CD4-positive, CD25-positive, alpha-beta regulatory T cell (primary cell): ENCODE results near the gene FAM149B1. TPM values are rescaled to one million over a fixed set of nuclear protein-coding genes. Genes with fewer than 3 reads are reported as not detected.

ENCODE experiments used
- ATAC-seq, 2 donors: fragments of 150-1000 bp; cut with Tn5 transposase; one replicate each; pipeline ENCODE4 v1.10.0; 2021; ENCODE audit warnings: low read depth in 2 of 2, moderate number of reproducible peaks in 2 of 2, moderate library complexity in 1 of 2
- DNase-seq, 3 donors: peaks; one replicate each; pipeline versions ENCODE4 v3.0.0 to v3.0.0-alpha.2; 2012 to 2022; ENCODE audit warnings: mixed read lengths in 1 of 3
- H3K27ac ChIP-seq: one replicate; pipeline ENCODE4 v1.7.0; 2013; ENCODE audit warnings: mild to moderate bottlenecking, low read length; ENCODE audit not compliant: insufficient read depth, poor library complexity, severe bottlenecking
- H3K27me3 ChIP-seq: one replicate; pipeline ENCODE4 v1.7.0; 2013; ENCODE audit warnings: low read length; ENCODE audit not compliant: control insufficient read depth, insufficient read depth
- H3K36me3 ChIP-seq: one replicate; pipeline ENCODE4 v1.7.0; 2013; ENCODE audit warnings: mild to moderate bottlenecking, low read length, moderate library complexity; ENCODE audit not compliant: control insufficient read depth, insufficient read depth
- H3K4me1 ChIP-seq: 2 replicates; pipeline ENCODE4 v1.7.0; 2013; ENCODE audit warnings: mild to moderate bottlenecking, low read length; ENCODE audit not compliant: insufficient read depth, control insufficient read depth, poor library complexity, severe bottlenecking
- H3K4me3 ChIP-seq: one replicate; pipeline ENCODE4 v1.7.0; 2013; ENCODE audit warnings: low read depth, mild to moderate bottlenecking, low read length, moderate library complexity
- H3K9me3 ChIP-seq, 2 experiments: 1 replicate in 1 of 2; 2 replicates in 1 of 2; pipeline ENCODE4 v1.7.0; 2013; ENCODE audit warnings: low read length in 2 of 2, mild to moderate bottlenecking in 1 of 2, moderate library complexity in 1 of 2; ENCODE audit not compliant: control insufficient read depth in 2 of 2
- H3K27ac Mint-ChIP-seq, 3 donors: one replicate each; pipeline ENCODE4 v1.8.0; 2020 to 2022; ENCODE audit warnings: mild to moderate bottlenecking in 3 of 3, mixed read lengths in 3 of 3, moderate library complexity in 2 of 3
- H3K27me3 Mint-ChIP-seq: one replicate; pipeline ENCODE4 v1.8.0; 2022; ENCODE audit warnings: mild to moderate bottlenecking, mixed read lengths
- H3K36me3 Mint-ChIP-seq: one replicate; pipeline ENCODE4 v1.8.0; 2020; ENCODE audit warnings: mixed read lengths
- H3K4me1 Mint-ChIP-seq, 4 donors: one replicate each; pipeline ENCODE4 v1.8.0; 2020 to 2022; ENCODE audit warnings: mixed read lengths in 4 of 4, mild to moderate bottlenecking in 1 of 4
- H3K4me3 Mint-ChIP-seq, 4 donors: one replicate each; pipeline ENCODE4 v1.8.0; 2020 to 2022; ENCODE audit warnings: mild to moderate bottlenecking in 4 of 4, mixed read lengths in 4 of 4, moderate library complexity in 3 of 4
- H3K9me3 Mint-ChIP-seq, 7 donors: one replicate each; pipeline ENCODE4 v1.8.0; 2020 to 2022; ENCODE audit warnings: mixed read lengths in 7 of 7, mild to moderate bottlenecking in 3 of 7, moderate library complexity in 2 of 7
- polyA plus RNA-seq, 4 donors: library from polyadenylated mRNA; unstranded; fragments of 300-500 nt; fragmentation: Illumina TruSeq; gene quantifications; one replicate each; pipeline ENCODE4 v1.2.3, GENCODE V29; 2021
- total RNA-seq: library from RNA; stranded (reverse); gene quantifications from one replicate; pipeline ENCODE4 v1.2.3, GENCODE V29; 2022

The FAM149B1 gene
- total and polyA plus RNA-seq, 5 donors from 2014 or later: 4.9 to 10.1 (median 5.2) TPM

DNA sequence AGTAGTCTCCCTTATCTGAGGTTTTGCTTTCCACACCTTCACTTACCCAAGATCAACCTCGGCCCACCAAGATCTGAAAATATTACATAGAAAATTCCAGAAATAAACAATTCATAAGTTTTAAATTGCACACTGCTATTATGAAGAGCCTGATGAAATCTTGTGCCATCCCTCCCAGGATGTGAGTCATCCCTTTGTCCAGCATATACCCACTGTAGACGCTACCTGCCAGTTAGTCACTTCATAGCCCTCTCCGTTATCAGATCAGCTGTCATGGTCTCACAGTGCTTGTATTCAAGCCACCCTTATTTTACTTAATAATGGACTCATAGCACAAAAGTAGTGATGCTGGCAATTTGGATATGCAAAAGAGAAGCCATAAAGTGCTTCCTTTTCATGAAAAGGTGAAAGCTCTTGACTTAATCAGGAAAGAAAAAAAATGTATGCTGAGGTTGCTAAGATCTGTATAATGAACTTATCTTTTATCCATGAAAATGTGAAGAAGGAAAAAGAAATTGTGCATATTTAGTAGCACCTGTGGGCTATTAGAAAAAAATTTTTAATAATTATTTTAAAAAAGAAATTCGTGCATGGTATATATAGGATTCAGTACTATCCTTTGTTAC, 94.3 kb downstream of the FAM149B1 start:
- H3K4me3 ChIP-seq: no peak overlapping the region
- Mint-ChIP-seq H3K27me3 (peaks cover 6% of the 10 kb centered on the region), H3K27ac (no peak overlapping the region), H3K4me3 (no peak overlapping the region), H3K4me1 (peaks cover 0 to 11% (median 1%) of the 10 kb centered on the region in 4 donors), H3K9me3 (peaks cover 0 to 3% (median 0%) of the 10 kb centered on the region in 7 donors), H3K36me3 (no peaks in the 10 kb centered on the region)
- no peaks in the 10 kb centered on the region for H3K4me1 ChIP-seq
- ATAC-seq: no peak
- H3K27me3 ChIP-seq: no peaks in the 10 kb centered on the region
- no peaks in the 10 kb centered on the region for H3K36me3 ChIP-seq
- H3K27ac ChIP-seq: no peak overlapping the region
- H3K9me3 ChIP-seq: no peaks in the 10 kb centered on the region
- no peak for DNase-seq

- Histone ChIP-seq H3K9me3 (no peaks in the 10 kb centered on the region), H3K4me3 (no peak overlapping the region), H3K27me3 (no peaks in the 10 kb centered on the region), H3K27ac (no peak overlapping the region), H3K36me3 (no peaks in the 10 kb centered on the region), H3K4me1 (no peaks in the 10 kb centered on the region)
- H3K9me3 Mint-ChIP-seq: peaks cover 0 to 3% (median 0%) of the 10 kb centered on the region in 7 donors
- ATAC-seq (no peak), DNase-seq (no peak)
- H3K27me3 Mint-ChIP-seq: peaks cover 13% of the 10 kb centered on the region
- no peak overlapping the region for H3K27ac Mint-ChIP-seq
- H3K36me3 Mint-ChIP-seq: no peaks in the 10 kb centered on the region
- H3K4me1 Mint-ChIP-seq: peaks cover 0 to 11% (median 1%) of the 10 kb centered on the region in 4 donors
- H3K4me3 Mint-ChIP-seq: no peak overlapping the region
These were observed 95.1 kb downstream of the FAM149B1 start for GRCh38 chr10:73262880-73263555.

- Histone ChIP-seq H3K27ac (no peak overlapping the region), H3K4me1 (no peaks in the 10 kb centered on the region), H3K9me3 (no peaks in the 10 kb centered on the region), H3K4me3 (no peak overlapping the region), H3K36me3 (no peaks in the 10 kb centered on the region), H3K27me3 (no peaks in the 10 kb centered on the region)
- ATAC-seq (no peak), DNase-seq (peak in 2 of 3 donors; percentile 16 to 50)
- no peaks in the 10 kb centered on the region for H3K36me3 Mint-ChIP-seq
- peaks cover 0 to 3% (median 0%) of the 10 kb centered on the region in 7 donors for H3K9me3 Mint-ChIP-seq
- peak overlapping the region in 1 of 3 donors; percentile 63 for H3K27ac Mint-ChIP-seq
- peaks cover 0 to 11% (median 1%) of the 10 kb centered on the region in 4 donors for H3K4me1 Mint-ChIP-seq
- H3K4me3 Mint-ChIP-seq: no peak overlapping the region
- H3K27me3 Mint-ChIP-seq: peaks cover 19% of the 10 kb centered on the region
These were observed 95.9 kb downstream of the FAM149B1 start for GRCh38 chr10:73263693-73264347.

- Mint-ChIP-seq H3K27me3 (peaks cover 23% of the 10 kb centered on the region), H3K36me3 (no peaks in the 10 kb centered on the region), H3K27ac (no peak overlapping the region), H3K9me3 (peaks cover 0 to 3% (median 0%) of the 10 kb centered on the region in 7 donors), H3K4me3 (no peak overlapping the region), H3K4me1 (peaks cover 0 to 11% (median 1%) of the 10 kb centered on the region in 4 donors)
- H3K9me3 ChIP-seq: no peaks in the 10 kb centered on the region
- no peak for ATAC-seq
- no peaks in the 10 kb centered on the region for H3K36me3 ChIP-seq
- H3K27me3 ChIP-seq: no peaks in the 10 kb centered on the region
- DNase-seq: no peak
- H3K27ac ChIP-seq: no peak overlapping the region
- H3K4me3 ChIP-seq: no peak overlapping the region
- no peaks in the 10 kb centered on the region for H3K4me1 ChIP-seq
These were observed 96.5 kb downstream of the FAM149B1 start for GRCh38 chr10:73264423-73264822.

GRCh38 chr10:73281097-73281496, 113.2 kb downstream of the FAM149B1 start:
- no peaks in the 10 kb centered on the region for H3K4me1 ChIP-seq
- Mint-ChIP-seq H3K4me3 (no peak overlapping the region), H3K36me3 (no peaks in the 10 kb centered on the region), H3K27ac (no peak overlapping the region), H3K27me3 (peaks cover 15% of the 10 kb centered on the region), H3K4me1 (no peaks in the 10 kb centered on the region), H3K9me3 (no peaks in the 10 kb centered on the region)
- H3K27me3 ChIP-seq: no peaks in the 10 kb centered on the region
- H3K27ac ChIP-seq: no peak overlapping the region
- no peaks in the 10 kb centered on the region for H3K9me3 ChIP-seq
- ATAC-seq (no peak), DNase-seq (no peak)
- no peak overlapping the region for H3K4me3 ChIP-seq
- no peaks in the 10 kb centered on the region for H3K36me3 ChIP-seq

DNA sequence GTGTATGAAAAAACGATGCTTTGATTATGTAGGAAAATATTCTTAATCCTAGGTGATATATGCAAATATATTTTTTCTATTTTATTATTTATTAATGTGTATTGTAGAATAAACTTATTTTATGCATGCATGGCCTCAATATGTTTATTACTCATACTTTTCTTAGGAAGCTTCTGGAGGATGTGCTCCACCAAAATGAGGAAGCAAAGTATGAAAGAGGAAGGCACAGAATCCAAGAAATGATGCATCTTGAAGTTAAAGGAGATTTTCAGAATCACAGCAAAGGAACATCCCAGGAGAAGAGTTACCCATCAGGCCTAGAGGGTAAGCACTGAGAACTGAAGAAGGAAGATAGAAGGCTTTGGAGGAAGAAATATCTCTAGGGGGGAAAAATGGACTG, 119.5 kb downstream of the FAM149B1 start:
- no peaks in the 10 kb centered on the region for H3K4me1 ChIP-seq
- peaks cover 0 to 4% of the 10 kb centered on the region in 2 experiments for H3K9me3 ChIP-seq
- ATAC-seq (no peak), DNase-seq (no peak)
- H3K36me3 ChIP-seq: no peaks in the 10 kb centered on the region
- no peak overlapping the region for H3K27ac Mint-ChIP-seq
- H3K4me1 Mint-ChIP-seq: no peaks in the 10 kb centered on the region
- H3K36me3 Mint-ChIP-seq: peaks cover 10% of the 10 kb centered on the region
- H3K4me3 ChIP-seq: no peak overlapping the region
- no peaks in the 10 kb centered on the region for H3K27me3 ChIP-seq
- no peak overlapping the region for H3K27ac ChIP-seq
- H3K9me3 Mint-ChIP-seq: peaks cover 0 to 10% (median 0%) of the 10 kb centered on the region in 7 donors
- peaks cover 10% of the 10 kb centered on the region for H3K27me3 Mint-ChIP-seq
- no peak overlapping the region for H3K4me3 Mint-ChIP-seq

GRCh38 chr10:73289958-73290357, 122.0 kb downstream of the FAM149B1 start:
- Mint-ChIP-seq H3K27ac (no peak overlapping the region), H3K36me3 (peaks cover 15% of the 10 kb centered on the region), H3K9me3 (peaks cover 0 to 10% (median 0%) of the 10 kb centered on the region in 7 donors), H3K4me3 (no peak overlapping the region), H3K4me1 (no peaks in the 10 kb centered on the region), H3K27me3 (peaks cover 11% of the 10 kb centered on the region)
- peaks cover 0 to 4% of the 10 kb centered on the region in 2 experiments for H3K9me3 ChIP-seq
- no peaks in the 10 kb centered on the region for H3K36me3 ChIP-seq
- no peak overlapping the region for H3K27ac ChIP-seq
- no peaks in the 10 kb centered on the region for H3K4me1 ChIP-seq
- DNase-seq (no peak), ATAC-seq (no peak)
- H3K4me3 ChIP-seq: no peak overlapping the region
- H3K27me3 ChIP-seq: no peaks in the 10 kb centered on the region
